H1 (cell line): Measurements from ENCODE around the gene TFPI2. TPM values are rescaled to one million over a fixed set of nuclear protein-coding genes. Genes with fewer than 3 reads are reported as not detected.

Experiments used
- CTCF ChIA-PET: fragments of 300-600 bp; sonication (Branson Sonifier 250); formaldehyde crosslinking; loops from one replicate; lab custom pipeline; 2021; ENCODE audit not compliant: partially characterized antibody; lab: Charles Lee
- POLR2A ChIA-PET: fragments of 300-600 bp; sonication (Branson Sonifier 250); formaldehyde crosslinking; loops from one replicate; lab custom pipeline; 2021; ENCODE audit warnings: inconsistent platforms; ENCODE audit not compliant: partially characterized antibody; lab: Charles Lee
- DNase-seq, 2 experiments: peaks; one replicate each; pipeline versions ENCODE4 v3.0.0 to v3.0.0-alpha.2; 2010 to 2022; ENCODE audit warnings: low spot score in 2 of 2, low read depth in 1 of 2, mixed read lengths in 1 of 2
- FAIRE-seq: peaks from 2 replicates; lab custom pipeline; 2011; peaks lifted over from hg19 to GRCh38; lab: Jason Lieb, UNC
- H2AFZ ChIP-seq: 2 replicates; pipeline ENCODE4 v1.8.1; 2012; ENCODE audit warnings: low read length, inconsistent platforms
- H2AK5ac ChIP-seq: 2 replicates; pipeline ENCODE4 v1.6.1; 2013; ENCODE audit warnings: low read depth, low read length
- H2BK120ac ChIP-seq: replicated peaks from 2 replicates; pipeline ENCODE3; 2013; ENCODE audit warnings: low read depth, low read length, inconsistent platforms
- H2BK12ac ChIP-seq: 2 replicates; pipeline ENCODE4 v1.6.1; 2013; ENCODE audit warnings: low read depth, low read length
- H2BK15ac ChIP-seq: 2 replicates; pipeline ENCODE4 v1.6.1; 2013; ENCODE audit warnings: low read length
- H2BK20ac ChIP-seq: 2 replicates; pipeline ENCODE4 v1.6.1; 2013; ENCODE audit warnings: low read length
- H2BK5ac ChIP-seq: 2 replicates; pipeline ENCODE4 v1.6.1; 2013; ENCODE audit warnings: low read depth, low read length
- H3K14ac ChIP-seq: 2 replicates; pipeline ENCODE4 v1.6.1; 2013; ENCODE audit warnings: inconsistent platforms; ENCODE audit not compliant: insufficient read length
- H3K18ac ChIP-seq: 2 replicates; pipeline ENCODE4 v1.6.1; 2013; ENCODE audit warnings: low read length; ENCODE audit errors: extremely low read depth
- H3K23ac ChIP-seq: 2 replicates; pipeline ENCODE4 v1.6.1; 2013; ENCODE audit warnings: inconsistent platforms; ENCODE audit not compliant: insufficient read length
- H3K23me2 ChIP-seq: 2 replicates; pipeline ENCODE4 v1.6.1; 2013; ENCODE audit warnings: low read depth, low read length
- H3K27ac ChIP-seq: 2 replicates; pipeline ENCODE4 v1.6.1; 2011; ENCODE audit warnings: low read depth, low read length, inconsistent platforms
- H3K27me3 ChIP-seq, 4 experiments: replicated peaks in 1 of 4; 1 replicate in 1 of 4; 2 replicates in 3 of 4; pipeline versions ENCODE4 v1.6.1 to v1.8.1; 2011 to 2013; ENCODE audit warnings: low read length in 3 of 4, mild to moderate bottlenecking in 3 of 4, inconsistent platforms in 2 of 4, mixed read lengths in 2 of 4, moderate library complexity in 1 of 4; ENCODE audit not compliant: control insufficient read depth in 3 of 4, insufficient read depth in 3 of 4; ENCODE audit errors: extremely low read depth in 1 of 4
- H3K36me3 ChIP-seq, 4 experiments: 2 replicates each; pipeline versions ENCODE4 v1.6.1 to v1.8.1; 2011 to 2013; ENCODE audit warnings: mild to moderate bottlenecking in 4 of 4, low read length in 3 of 4, moderate library complexity in 2 of 4, control low read depth in 1 of 4, inconsistent platforms in 1 of 4; ENCODE audit not compliant: insufficient read depth in 4 of 4, control insufficient read depth in 2 of 4
- H3K4ac ChIP-seq: replicated peaks from 2 replicates; pipeline ENCODE3; 2013; ENCODE audit warnings: low read length, low read depth, mixed read lengths, inconsistent platforms; ENCODE audit not compliant: insufficient read length
- H3K4me1 ChIP-seq, 4 experiments: replicated peaks in 1 of 4; 1 replicate in 1 of 4; 2 replicates in 3 of 4; pipeline versions ENCODE4 v1.6.1 to v1.8.1; 2011 to 2013; ENCODE audit warnings: low read length in 3 of 4, inconsistent platforms in 2 of 4, mixed read lengths in 1 of 4; ENCODE audit not compliant: insufficient read depth in 4 of 4, control insufficient read depth in 3 of 4
- H3K4me2 ChIP-seq, 2 experiments: 2 replicates each; pipeline versions ENCODE4 v1.6.1 to v1.8.1; 2011 to 2013; ENCODE audit warnings: low read depth in 2 of 2, low read length in 2 of 2, control low read depth in 1 of 2, inconsistent platforms in 1 of 2, mild to moderate bottlenecking in 1 of 2; ENCODE audit not compliant: insufficient read depth in 1 of 2
- H3K4me3 ChIP-seq, 4 experiments: fragments of 200-600, 300-600 bp in 1 of 4; sonication (generic), shearing (Covaris generic), sonication (Bioruptor Twin) in 1 of 4; 2 replicates each; pipeline versions ENCODE4 v1.5.1 to v1.8.1; 2011 to 2016; ENCODE audit warnings: low read length in 4 of 4, low read depth in 3 of 4, control low read depth in 2 of 4, inconsistent platforms in 2 of 4, mild to moderate bottlenecking in 2 of 4, mixed read lengths in 1 of 4, moderate library complexity in 1 of 4; ENCODE audit not compliant: insufficient read depth in 2 of 4; ENCODE audit errors: extremely low read depth in 1 of 4
- H3K56ac ChIP-seq: replicated peaks from 2 replicates; pipeline ENCODE3; 2013; ENCODE audit warnings: low read depth, mild to moderate bottlenecking, mixed read lengths, low read length, inconsistent platforms; ENCODE audit not compliant: insufficient read length
- H3K79me1 ChIP-seq: 2 replicates; pipeline ENCODE4 v1.6.1; 2013; ENCODE audit warnings: low read depth, low read length, control low read depth
- H3K79me2 ChIP-seq, 2 experiments: 2 replicates each; pipeline versions ENCODE4 v1.6.1 to v1.8.1; 2012 to 2013; ENCODE audit warnings: low read length in 2 of 2, mild to moderate bottlenecking in 2 of 2, inconsistent platforms in 1 of 2; ENCODE audit not compliant: insufficient read depth in 2 of 2, control insufficient read depth in 1 of 2
- H3K9ac ChIP-seq, 4 experiments: replicated peaks in 1 of 4; 1 replicate in 1 of 4; 2 replicates in 3 of 4; pipeline versions ENCODE4 v1.6.1 to v1.8.1; 2011 to 2013; ENCODE audit warnings: low read depth in 3 of 4, low read length in 3 of 4, control low read depth in 2 of 4, mild to moderate bottlenecking in 2 of 4, moderate library complexity in 2 of 4, inconsistent platforms in 1 of 4; ENCODE audit errors: extremely low read depth in 1 of 4
- H3K9me3 ChIP-seq, 2 experiments: 2 replicates each; pipeline versions ENCODE4 v1.6.1 to v1.8.1; 2012 to 2013; ENCODE audit warnings: mild to moderate bottlenecking in 2 of 2, moderate library complexity in 2 of 2, control low read depth in 1 of 2, inconsistent platforms in 1 of 2, low read depth in 1 of 2, low read length in 1 of 2, mixed read lengths in 1 of 2; ENCODE audit not compliant: insufficient read depth in 2 of 2
- H4K20me1 ChIP-seq, 2 experiments: replicated peaks in 1 of 2; 2 replicates each; pipeline versions ENCODE3 to v1.8.1; 2011 to 2013; ENCODE audit warnings: inconsistent platforms in 2 of 2, low read length in 2 of 2, mild to moderate bottlenecking in 1 of 2; ENCODE audit not compliant: insufficient read depth in 2 of 2, control insufficient read depth in 1 of 2
- H4K5ac ChIP-seq: 2 replicates; pipeline ENCODE4 v1.6.1; 2013; ENCODE audit warnings: low read length, low read depth, mixed read lengths, inconsistent platforms; ENCODE audit not compliant: insufficient read length
- H4K8ac ChIP-seq: 2 replicates; pipeline ENCODE4 v1.8.0; 2013; ENCODE audit warnings: mild to moderate bottlenecking, moderate library complexity, low read length, inconsistent platforms; ENCODE audit not compliant: insufficient read depth; ENCODE audit errors: extremely low read depth
- H4K91ac ChIP-seq: replicated peaks from 2 replicates; pipeline ENCODE3; 2013; ENCODE audit warnings: low read length, mixed read lengths, inconsistent platforms; ENCODE audit not compliant: insufficient read length
- ATF2 ChIP-seq: IDR thresholded peaks from 2 replicates; pipeline ENCODE4 v1.6.1; 2012; ENCODE audit warnings: low read length, inconsistent platforms
- BACH1 ChIP-seq: IDR thresholded peaks from 2 replicates; pipeline ENCODE4 v1.6.1; 2012; ENCODE audit warnings: low read length, improper control_type of control experiment
- BCL11A ChIP-seq, 2 experiments: IDR thresholded peaks; one replicate each; pipeline ENCODE4 v1.6.1; 2011; ENCODE audit warnings: low read depth in 2 of 2, low read length in 2 of 2, mild to moderate bottlenecking in 2 of 2
- BRCA1 ChIP-seq: IDR thresholded peaks from 2 replicates; pipeline ENCODE4 v1.6.1; 2012; ENCODE audit warnings: low read depth, low read length, improper control_type of control experiment
- CEBPB ChIP-seq: IDR thresholded peaks from 2 replicates; pipeline ENCODE4 v1.6.1; 2012; ENCODE audit warnings: low read depth, low read length
- CTBP2 ChIP-seq: IDR thresholded peaks from 2 replicates; pipeline ENCODE4 v1.7.0; 2011; ENCODE audit warnings: borderline replicate concordance, mild to moderate bottlenecking, moderate library complexity, mixed read lengths, low read length; ENCODE audit not compliant: insufficient read depth, insufficient read length
- FOSL1 ChIP-seq: IDR thresholded peaks from 2 replicates; pipeline ENCODE4 v1.6.1; 2011; ENCODE audit warnings: mild to moderate bottlenecking, low read depth, low read length, moderate library complexity; ENCODE audit not compliant: insufficient read depth
- GABPA ChIP-seq: IDR thresholded peaks from 2 replicates; pipeline ENCODE4 v1.6.1; 2011; ENCODE audit warnings: mild to moderate bottlenecking, low read length, moderate library complexity, borderline replicate concordance; ENCODE audit not compliant: insufficient read depth
- POLR2AphosphoS5 ChIP-seq: IDR thresholded peaks from 2 replicates; pipeline ENCODE4 v1.6.1; 2011; ENCODE audit warnings: low read depth, low read length
- RNF2 ChIP-seq: fragments of 200-900, 300-1000 bp; sonication (generic); IDR thresholded peaks from 2 replicates; pipeline ENCODE4 v1.7.1; 2016; ENCODE audit warnings: borderline replicate concordance, low read depth, mild to moderate bottlenecking, antibody characterized with exemption, low read length; ENCODE audit not compliant: poor library complexity, severe bottlenecking; ENCODE audit errors: missing control alignments
- SP1 ChIP-seq: IDR thresholded peaks from 2 replicates; pipeline ENCODE4 v1.6.1; 2011; ENCODE audit warnings: low read depth, low read length
- TAF7 ChIP-seq: optimal IDR thresholded peaks from 2 replicates; pipeline ENCODE3; 2011; ENCODE audit warnings: low read depth, mild to moderate bottlenecking, inconsistent platforms, low read length, moderate library complexity, borderline replicate concordance
- WGBS, 2 experiments: shearing (Covaris generic) in 1 of 2; methylation state at CpG; one replicate each; pipeline versions ENCODE4 v1.1.6 to v1.1.7; 2013 to 2015; ENCODE audit warnings: low lambda C conversion rate in 2 of 2, mixed read lengths in 2 of 2, inconsistent platforms in 1 of 2, low coverage in 1 of 2, missing lambda C conversion rate in 1 of 2; ENCODE audit not compliant: insufficient replicate concordance in 2 of 2, insufficient coverage in 1 of 2, insufficient read length in 1 of 2; ENCODE audit errors: extremely low coverage in 1 of 2, missing lambda C conversion rate in 1 of 2; 5-methylcytosine and 5-hydroxymethylcytosine counted together
- polyA plus RNA-seq, 7 experiments: library from polyadenylated mRNA; depleted of rRNA in 3 of 7; stranded (reverse) in 5 of 7; unstranded in 2 of 7; fragments of >200 nt in 5 of 7; fragments of 200-250 nt in 2 of 7; gene quantifications; 1 replicate in 5 of 7; 2 replicates in 1 of 7; 4 replicates in 1 of 7; pipeline versions ENCODE4 v1.2.1 to v1.2.3, GENCODE V29; 2011 to 2013; ENCODE audit warnings: missing spikeins in 2 of 7, mixed read lengths in 2 of 7
- total RNA-seq: library from RNA; stranded (reverse); fragmentation: NEBNext Ultra II Directional; extraction: Animal tissue kit (Norgen Biotek cat#: 25700); gene quantifications from 2 replicates; pipeline ENCODE4 v1.2.1, GENCODE V29; 2021

Gene TFPI2
- total and polyA plus RNA-seq, 2 of the 8 experiments (the other 6 are each of a cell fraction or from before 2014, with no cell fraction given) = 6.8 to 8.9 TPM

GRCh38 chr7:93914581-93915066 lies 24.1 kb upstream of the TFPI2 start:
- Histone ChIP-seq H3K4ac (no peak overlapping the region), H3K9me3 (no peaks in the 10 kb centered on the region), H3K23ac (no peak overlapping the region), H2BK5ac (no peak overlapping the region), H3K18ac (no peak overlapping the region), H2BK120ac (no peak overlapping the region), H3K36me3 (no peaks in the 10 kb centered on the region), H3K79me2 (no peaks in the 10 kb centered on the region), H3K27me3 (no peaks in the 10 kb centered on the region), H2BK12ac (no peak overlapping the region), H3K23me2 (no peaks in the 10 kb centered on the region), H2AK5ac (no peak overlapping the region), H2BK20ac (no peak overlapping the region), H2AFZ (no peak overlapping the region), H4K91ac (no peak overlapping the region), H3K27ac (no peak overlapping the region), H3K79me1 (no peaks in the 10 kb centered on the region), H4K5ac (no peak overlapping the region), H3K56ac (no peak overlapping the region), H2BK15ac (no peak overlapping the region), H3K14ac (no peak overlapping the region), H4K8ac (no peak overlapping the region), H3K9ac (no peak overlapping the region), H3K4me1 (no peaks in the 10 kb centered on the region), H3K4me2 (no peak overlapping the region), H3K4me3 (no peak overlapping the region), H4K20me1 (no peaks in the 10 kb centered on the region)
- CTCF ChIA-PET = interaction anchor here (0.6 kb wide), 1 partner anchor 11 kb away, joined by 3 read pairs; no protein-coding TSS in a partner anchor
- 86% methylated on average over 7 of the region's 7 CpGs; no CpG with 5 or more reads in 1 of the 2 experiments for WGBS, 2 experiments
- POLR2A ChIA-PET = no interaction called here
- DNase-seq (no peak), FAIRE-seq (no peak)
- TF ChIP-seq TAF7 (no peak), RNF2 (no peak), FOSL1 (no peak), GABPA (no peak), ATF2 (no peak), BCL11A (IDR thresholded peaks at IDR 0.05; ENCODE audit: low read depth in 2 of 2, low read length in 2 of 2) (no peak), BRCA1 (no peak), SP1 (no peak), BACH1 (no peak), CTBP2 (no peak), CEBPB (no peak), POLR2AphosphoS5 (no peak)
